G401.6 (cell line): Measurements from ENCODE around the gene TENT5C.

Experiments used
- FAIRE-seq: peaks from 2 replicates; lab custom pipeline; 2012; peaks lifted over from hg19 to GRCh38; lab: Jason Lieb, UNC

Gene TENT5C

GRCh38 chr1:117636637-117637425 lies 31.0 kb downstream of the TENT5C start:
- FAIRE-seq: no peak

DNA sequence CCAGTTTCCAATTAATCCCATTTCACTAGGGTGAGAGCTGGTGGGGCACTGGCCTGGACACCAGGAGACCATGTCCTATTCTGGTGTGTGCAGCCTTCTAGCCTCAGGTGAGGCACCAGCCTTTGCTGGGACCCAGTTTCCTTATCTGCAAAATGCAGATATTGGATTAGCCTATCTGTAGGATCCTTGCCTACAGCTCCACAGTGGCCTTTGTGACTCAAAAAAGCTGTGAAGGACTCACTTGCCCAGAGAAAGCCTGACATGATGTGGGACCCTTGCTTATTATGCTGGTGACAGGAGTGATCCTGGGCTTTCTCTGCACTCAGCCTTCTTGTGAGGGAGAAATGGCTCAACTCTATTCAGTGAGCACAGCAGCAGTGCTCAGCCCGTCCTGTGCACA lies 32.3 kb downstream of the TENT5C start:
- FAIRE-seq: no peak

- FAIRE-seq: no peak
These were observed 32.9 kb downstream of the TENT5C start for GRCh38 chr1:117638759-117639158.

DNA sequence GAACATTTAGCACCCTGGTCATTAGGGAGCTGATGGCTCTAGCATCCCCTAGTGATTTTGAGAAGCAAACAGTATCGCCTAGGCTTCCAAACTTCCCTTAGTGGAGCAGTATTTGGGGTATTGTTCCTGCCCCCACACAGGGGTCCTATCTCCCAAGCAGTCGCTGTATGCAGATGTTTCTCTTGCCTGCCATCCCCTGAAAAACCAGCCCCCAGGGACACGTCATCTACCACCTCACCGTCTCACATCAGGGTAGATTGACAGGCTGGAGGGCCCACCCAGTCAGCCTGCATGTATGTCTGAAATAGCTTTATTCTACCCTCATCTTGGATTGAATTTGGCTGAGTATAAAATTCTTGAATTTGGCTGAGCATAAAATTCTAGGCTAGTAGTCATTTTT lies 33.9 kb downstream of the TENT5C start:
- FAIRE-seq: no peak

GRCh38 chr1:117641536-117641935 lies 35.7 kb downstream of the TENT5C start:
- FAIRE-seq: no peak

- FAIRE-seq: no peak
These were observed 37.1 kb downstream of the TENT5C start for GRCh38 chr1:117642963-117643362.

DNA sequence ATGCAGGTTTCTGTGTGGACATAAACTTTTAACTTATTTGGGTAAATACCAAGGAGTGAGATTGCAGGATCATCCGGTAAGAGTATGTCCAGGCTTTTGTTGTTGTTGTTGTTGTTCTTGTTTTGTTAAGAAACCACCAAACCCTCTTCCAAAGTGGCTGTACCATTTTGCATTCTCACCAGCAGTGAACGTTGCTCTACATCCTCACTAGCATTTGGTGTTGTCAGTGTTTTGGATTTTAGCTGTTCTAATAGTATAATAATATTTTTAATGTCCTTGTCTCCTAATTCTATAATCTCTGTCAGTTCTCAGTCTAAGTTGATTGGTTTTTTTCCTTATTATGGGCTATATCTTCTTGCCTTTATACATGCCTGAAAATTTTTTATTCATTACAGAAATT lies 37.8 kb downstream of the TENT5C start:
- no peak for FAIRE-seq

DNA sequence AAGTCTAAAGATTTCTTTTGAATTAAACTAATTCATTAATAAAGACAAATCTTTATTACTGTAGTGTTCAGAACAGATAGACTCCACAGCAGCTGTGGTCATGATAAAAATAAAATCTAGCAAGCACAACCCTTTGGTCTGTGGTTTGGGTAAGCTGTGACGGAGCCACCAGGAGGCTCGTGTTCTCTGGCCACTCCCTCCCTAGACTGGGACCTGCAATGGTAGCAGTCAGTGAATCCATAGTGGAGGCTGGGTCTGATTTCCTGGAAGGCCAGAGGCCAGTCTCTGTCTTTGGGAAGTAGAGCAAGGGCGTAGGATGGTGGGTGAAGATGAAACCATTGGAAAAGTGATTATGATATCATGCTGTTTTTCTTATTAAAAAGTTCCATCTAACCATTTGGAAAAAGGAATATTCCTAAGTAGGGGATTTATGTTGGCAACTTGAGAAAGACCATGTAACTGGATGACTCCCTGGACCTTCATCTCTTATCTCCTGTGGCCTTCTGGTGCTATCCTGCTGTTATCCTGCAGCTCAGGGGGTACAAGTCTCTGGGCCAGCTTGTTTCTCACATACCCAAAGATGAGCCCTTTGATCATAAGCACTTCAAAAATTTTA lies 39.0 kb downstream of the TENT5C start:
- FAIRE-seq: no peak

DNA sequence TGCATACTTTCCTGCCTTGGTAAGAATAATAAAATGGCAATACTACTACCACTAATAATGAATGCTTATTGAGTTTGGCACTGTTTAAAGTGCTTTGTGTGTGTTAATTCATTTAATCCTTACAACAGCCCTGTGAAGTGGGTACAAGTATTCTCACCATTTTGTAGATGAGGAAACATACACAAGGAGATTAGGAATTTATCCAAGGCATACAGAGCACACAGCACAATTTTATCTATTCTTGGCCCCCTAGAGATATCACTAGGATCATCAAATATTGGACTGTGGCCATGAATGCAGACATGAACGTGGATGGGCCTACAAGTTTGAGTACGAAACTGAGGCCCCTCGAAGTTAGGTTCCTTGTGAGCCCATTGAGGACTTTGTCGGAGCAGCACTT lies 39.5 kb downstream of the TENT5C start:
- FAIRE-seq: no peak

DNA sequence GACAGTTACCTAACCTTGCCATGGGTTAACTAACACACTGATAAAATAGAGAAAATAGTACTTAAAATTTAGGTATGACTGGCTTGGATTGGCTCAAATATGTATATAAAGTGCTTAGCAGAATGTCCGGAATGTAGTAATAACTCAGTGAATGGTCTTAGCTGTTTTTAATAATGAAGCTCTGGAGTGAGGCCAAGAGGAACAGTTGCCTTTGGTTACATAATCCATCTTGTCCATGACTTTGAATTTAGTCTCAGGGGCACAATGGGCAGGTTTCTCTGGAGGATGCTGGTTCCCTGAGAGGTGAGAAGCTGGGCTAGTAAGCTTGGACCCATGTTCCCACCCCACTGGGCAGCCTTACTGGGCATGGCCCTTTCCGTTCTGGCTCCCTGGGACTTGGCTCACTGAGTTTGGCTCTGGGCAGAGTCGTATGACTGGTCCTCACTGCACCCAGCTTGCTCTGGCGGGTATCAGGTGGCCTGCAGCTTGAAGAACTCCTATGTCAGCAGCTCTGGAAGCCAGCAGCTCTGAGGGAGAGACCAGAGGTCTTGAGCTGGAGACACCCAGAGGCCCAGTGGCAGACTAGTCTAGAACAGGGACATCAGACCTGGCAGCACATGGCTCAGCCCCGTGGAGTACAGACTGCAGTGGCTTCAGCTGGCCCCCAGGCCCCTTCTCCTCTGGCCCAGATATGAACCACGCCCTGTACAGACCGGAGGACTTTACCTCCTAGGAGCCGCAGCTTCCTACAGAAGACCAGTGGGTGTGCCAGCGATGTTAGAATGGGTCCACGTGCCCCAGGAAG lies 40.4 kb downstream of the TENT5C start:
- no peak for FAIRE-seq

DNA sequence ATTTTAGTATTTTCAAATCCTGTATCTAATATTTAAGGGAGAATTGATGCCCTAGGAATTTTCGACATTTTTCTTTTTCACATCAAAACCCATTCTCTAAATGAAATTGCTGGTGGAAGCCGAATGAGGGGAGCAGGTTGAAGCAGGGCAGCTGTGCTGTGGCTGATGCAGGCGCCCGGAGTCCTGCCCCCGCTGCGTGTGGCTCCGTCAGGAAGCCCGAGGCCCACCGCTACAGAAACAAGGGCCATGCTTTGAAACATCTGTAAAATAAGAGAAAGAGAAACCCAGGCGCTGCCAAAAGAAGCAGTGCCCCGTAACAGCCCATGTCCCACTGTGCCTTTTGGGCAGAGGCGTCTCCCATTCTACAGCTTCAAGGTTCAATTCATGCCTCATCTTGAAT lies 41.1 kb downstream of the TENT5C start:
- FAIRE-seq: no peak

- no peak for FAIRE-seq
These were observed 42.2 kb downstream of the TENT5C start for GRCh38 chr1:117648015-117648414.

DNA sequence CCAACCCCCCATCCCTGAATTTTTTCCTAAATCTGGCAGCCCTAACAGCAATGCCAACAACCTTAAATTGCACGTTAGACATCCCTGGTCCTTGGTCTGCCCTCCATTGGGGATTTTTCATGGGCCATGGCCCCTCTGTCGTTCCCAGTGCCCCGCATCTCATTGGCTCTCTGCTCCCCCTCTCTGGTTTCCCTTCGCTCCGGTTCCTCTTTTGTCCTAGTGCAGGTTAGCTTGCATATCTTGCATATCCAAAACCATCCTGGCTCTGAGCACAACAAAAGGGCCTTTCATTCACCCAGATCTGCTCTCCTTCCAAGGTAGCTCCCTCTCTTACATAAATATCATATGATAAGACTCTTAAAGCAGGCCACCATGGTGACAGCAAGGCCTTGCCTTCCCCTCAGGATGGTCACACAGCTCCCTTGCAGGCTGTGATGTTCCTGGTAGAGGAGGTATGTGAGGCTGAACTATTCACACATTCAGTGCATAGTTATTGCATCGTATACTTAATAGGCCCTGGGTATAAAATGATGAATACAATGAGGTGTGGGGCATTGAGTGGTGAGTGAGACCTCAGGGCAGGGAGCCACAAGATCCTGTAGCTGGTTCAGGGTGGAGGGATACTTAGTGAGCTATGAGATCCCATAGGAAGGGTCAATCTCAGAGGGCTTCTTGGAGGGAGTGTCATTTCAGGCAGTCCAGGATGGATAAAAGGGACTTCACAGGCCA lies 45.2 kb downstream of the TENT5C start:
- FAIRE-seq: no peak

- FAIRE-seq: no peak
These were observed 45.8 kb downstream of the TENT5C start for GRCh38 chr1:117651616-117652015.

DNA sequence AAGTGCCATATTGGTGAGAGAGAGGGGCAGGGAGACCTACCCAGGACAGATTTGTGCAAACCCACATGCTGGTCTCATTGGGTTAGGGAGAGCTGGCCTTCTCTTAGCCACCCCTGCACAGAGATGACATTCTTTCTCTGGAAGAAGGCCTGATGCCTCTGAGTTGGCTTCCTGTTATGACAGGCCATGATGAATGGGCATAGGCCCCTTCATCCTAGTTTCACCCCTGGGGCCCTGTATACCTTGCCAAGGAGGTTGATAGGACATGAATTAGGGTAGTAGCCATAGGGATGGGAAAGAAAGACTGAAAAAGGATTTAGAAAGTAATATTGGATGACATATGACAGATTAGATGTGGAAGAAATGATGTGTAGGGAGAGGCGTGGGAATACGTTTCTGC lies 46.6 kb downstream of the TENT5C start:
- no peak for FAIRE-seq

DNA sequence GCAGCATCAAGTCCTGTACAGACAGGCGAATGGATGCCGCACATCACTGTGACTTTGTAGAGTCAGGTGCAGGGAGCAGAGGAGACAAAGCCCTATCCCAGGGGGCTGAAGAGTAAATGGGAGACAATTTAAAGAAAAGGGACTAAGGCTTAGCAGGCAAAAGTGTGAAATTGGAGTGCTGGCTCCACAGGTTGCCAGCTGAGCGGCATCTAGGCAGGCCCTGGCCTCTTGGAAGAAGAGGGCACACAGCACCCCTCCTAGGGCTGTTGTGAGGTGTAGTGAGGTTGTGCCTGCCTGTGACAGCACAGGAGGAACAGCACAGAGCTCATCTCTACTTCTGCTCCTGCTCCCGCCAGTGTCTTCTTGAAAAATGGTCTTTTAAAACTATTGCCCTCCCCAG lies 47.3 kb downstream of the TENT5C start:
- no peak for FAIRE-seq

DNA sequence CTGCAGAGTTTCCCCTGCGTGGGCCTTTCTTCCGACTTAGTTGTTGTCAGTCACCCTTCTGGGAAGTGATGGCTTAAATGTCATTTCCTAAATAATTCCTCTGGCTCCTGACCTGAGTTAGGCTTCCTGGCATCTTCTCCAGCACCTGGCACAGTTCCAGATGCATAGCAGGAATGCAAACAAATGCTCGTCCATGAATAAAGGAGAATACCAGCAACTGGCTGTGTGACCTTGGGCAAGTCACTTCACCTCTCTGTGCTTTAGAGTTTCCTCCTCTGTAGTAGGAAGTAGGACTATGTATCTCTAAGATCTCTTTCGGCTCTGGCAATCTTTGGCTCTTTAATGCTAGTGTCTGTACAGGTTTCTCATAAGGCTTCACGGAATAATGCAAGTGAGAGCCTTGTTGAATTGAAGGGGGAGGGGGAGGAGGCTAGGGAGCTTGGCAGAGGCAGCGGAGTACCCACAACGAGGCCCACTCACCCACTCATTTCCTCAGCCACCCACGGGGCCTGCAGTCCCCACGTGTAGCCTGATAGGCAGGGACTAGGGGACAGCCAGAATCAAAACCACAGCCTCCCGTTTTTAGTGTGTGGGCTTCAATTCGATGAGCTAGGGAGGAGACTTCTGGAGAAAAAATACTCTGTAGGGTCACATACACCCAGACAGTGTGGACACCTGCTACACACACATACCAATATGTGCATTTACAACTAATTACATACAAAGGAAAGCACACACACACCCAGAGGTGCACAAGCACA lies 48.1 kb downstream of the TENT5C start:
- no peak for FAIRE-seq

DNA sequence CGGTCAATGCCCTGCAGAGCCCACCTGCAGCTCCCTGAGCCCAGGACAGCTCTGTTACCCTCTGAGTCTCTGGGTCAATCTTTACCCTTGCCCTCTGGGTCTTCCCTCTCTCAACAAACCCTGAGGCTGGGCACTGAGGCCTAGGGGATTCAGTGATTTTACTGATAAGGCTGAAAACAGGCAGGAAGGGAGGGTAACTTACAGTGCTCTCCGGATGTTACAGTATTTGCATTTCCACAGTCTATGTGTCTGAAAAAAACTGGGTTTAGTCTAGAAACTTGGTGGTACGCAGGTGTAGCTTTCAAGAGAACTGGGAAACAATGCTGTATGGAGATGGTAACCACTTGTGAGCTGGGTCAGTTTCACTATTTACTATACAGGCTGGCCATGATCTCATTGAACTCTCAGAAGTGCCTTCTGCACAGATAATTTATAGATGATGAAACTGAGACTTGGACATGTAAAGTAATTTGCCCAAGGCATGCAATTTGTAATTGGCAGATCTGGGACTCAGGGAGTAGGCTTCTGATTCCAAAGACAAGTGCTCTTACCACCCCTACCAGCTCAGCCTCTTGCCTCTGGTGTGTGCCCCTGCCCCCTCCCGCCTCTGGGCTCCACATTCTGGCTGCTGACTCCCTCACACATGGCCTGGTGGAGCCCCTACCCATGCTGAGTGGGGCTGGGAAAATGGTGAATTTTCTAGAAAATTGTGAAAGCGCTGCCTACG lies 48.8 kb downstream of the TENT5C start:
- FAIRE-seq: no peak

- FAIRE-seq: no peak
These were observed 49.4 kb downstream of the TENT5C start for GRCh38 chr1:117655220-117655577.

GRCh38 chr1:117656202-117656641 lies 50.4 kb downstream of the TENT5C start:
- no peak for FAIRE-seq

DNA sequence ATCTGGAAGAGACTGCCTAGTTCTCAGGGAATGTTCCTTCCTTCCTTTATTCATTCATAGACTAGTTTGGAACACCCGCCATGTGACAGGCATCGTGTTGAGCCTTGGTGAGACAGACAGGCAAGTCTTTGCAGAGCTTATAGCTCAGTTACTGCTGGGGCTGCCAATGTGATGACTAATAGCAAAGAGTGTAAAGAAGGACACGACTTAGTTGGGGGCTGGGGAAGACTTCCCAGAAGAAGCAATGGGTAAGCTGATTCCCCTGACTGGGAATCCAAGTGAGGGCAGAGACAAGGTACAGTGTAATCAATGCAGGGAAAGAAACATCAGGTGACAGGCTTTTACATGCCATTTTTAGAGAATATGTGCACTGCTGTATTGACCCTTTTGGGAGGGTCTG lies 51.2 kb downstream of the TENT5C start:
- no peak for FAIRE-seq
